GM15510 (cell line): ENCODE results near the gene RAB17.

Source experiments
- POLR2A ChIP-seq: IDR thresholded peaks from 3 replicates; pipeline ENCODE4 v1.6.1; 2011; ENCODE audit warnings: borderline replicate concordance; ENCODE audit not compliant: insufficient read length; ENCODE audit errors: extremely low read depth

The RAB17 gene

DNA sequence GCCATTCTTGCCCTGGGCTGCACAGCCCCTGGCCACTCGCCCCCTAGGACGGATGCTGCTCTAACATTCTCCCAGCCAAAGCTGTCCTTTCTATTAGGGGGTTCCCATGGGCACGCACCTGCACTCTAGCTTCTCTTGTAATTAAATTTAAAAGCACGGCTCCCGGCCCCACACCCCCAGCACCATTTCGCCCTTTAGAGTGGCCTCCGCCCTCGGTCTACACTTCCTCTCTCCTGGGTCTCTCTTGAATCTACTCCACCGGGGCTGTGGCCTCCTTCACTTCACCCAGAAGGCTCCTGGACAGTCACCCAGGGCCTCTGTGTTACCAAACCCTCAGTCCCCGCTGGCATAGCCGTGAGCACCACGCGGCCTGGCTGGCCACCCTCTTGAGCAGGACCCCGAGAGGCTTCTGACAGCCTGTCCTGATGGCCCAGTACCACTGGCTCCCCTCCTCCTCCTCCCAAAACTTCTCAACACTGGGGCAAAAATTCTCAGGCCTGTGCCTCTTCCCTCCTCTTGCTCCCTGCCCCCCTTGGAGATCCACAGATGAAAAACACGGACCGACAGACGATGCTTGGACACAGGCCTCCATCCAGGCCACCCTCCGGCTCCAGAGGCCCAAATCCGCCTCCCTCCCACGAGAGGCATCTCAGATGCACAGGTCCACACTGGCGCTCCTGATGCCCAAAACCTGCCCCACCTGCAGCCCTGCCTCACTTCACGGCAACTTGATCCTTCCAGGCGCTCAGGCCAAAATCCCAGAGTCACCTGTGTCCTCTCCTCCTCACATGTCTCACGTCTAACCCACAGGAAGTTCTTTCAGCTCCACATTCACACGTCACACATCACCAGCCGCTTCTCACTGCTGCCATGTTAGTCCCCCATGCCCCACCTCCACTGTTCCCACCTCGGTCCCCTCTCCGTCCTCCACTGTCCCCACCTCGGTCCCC is 6.9 kb upstream of the RAB17 start:
- no peak for TF ChIP-seq POLR2A

DNA sequence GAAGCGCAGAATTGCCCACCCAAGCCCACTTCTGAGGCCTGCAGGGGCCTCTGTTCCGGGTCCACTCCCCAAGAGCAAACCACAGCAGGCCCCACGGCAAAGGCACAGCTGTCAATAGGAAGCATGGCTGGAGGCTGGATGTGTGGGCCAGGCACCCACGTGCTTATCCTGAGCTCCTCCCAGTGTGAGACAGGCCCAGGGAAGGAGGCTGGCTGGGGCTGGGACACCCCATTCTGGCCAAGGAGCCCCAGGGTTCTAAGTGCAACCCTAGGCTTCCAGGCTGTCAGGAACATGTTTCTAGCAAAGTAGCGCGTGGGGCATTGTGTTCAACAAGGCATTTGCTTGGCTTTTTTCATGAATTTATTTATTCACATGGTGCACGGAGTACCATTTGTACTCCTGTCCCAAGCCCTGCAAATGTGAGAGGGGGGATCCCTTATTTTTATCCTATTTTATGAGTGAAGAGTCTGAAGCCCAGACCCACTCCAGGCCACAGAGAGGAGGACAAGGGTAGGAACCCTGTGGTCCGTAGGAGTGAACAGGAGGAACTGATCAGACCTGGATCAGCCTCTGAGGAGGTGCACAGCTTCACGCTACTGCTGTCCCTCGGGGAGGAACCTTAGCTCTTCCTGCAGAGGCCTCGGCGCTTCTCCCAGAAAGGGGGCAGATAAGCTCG is 6.1 kb upstream of the RAB17 start:
- no peak for TF ChIP-seq POLR2A

DNA sequence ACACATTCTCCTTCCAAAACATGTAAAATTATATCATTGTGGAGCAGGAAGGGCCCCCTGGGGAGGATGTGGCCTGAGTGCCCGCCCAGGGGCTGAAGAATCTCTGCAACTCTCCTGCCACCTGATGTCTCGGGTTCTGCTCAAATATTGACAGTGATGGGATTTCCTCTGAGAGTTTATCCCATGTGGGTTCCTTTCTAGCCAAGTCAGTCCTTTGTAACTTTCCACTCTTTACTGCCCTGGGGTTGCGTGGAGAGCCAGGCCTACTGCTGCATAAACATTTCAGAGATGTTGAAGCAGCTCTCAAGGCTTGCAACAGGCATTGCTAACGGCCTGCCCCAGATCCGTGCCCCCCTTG is 4.0 kb upstream of the RAB17 start:
- TF ChIP-seq POLR2A = no peak

DNA sequence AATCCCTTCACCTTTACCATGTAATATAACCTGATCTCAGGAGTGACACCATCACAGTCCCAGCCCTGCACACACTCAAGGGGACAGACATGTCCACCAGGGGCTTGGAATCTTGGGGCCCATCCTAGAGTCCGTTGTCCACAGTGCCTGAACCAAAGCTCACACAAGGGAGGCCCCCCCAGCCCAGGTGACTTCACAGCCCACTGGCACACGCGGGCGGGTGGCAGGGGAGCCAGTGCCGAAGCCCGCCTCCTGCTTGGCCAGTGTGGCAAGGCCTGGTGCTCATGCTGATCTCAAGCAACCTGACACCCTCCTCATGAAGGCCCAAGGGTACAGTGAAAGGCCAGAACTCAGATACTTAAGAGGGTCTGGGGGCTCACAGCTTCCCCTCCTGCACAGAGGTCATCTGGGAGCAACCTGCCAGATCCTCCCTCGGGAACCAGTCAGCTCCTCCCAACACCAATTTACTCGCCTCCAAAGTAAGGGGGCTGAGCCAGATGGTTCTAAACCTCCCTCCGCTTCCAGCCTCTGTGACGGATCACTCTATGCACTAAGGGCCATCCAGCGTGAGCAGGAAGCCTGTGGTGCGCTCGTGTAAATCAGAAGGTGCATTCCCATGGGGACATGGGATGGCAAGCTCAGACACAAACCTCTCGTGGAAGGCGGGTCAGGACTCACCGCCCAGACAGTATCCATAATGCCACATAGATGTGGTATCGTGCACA is 3.2 kb upstream of the RAB17 start:
- no peak for TF ChIP-seq POLR2A

DNA sequence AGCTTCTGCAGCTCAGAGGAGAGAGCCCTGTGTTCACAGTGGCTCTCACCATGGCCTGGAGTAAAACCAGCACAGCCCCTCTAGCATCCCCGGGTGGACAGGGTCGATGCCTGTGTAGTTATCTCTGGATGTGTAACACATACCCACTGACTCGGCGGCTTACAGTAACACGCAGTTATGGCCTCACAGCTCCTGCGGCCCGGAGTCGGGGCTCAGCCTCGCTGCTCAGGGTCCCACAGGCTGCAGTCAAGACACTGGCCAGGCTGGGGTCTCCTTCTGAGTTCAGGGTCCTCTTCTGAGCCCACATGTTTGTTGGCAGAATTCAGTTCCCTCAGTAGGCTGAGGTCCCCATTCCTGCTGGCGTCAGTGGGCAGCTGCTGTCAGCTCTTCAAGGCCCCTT is 2.5 kb upstream of the RAB17 start:
- TF ChIP-seq POLR2A = no peak

DNA sequence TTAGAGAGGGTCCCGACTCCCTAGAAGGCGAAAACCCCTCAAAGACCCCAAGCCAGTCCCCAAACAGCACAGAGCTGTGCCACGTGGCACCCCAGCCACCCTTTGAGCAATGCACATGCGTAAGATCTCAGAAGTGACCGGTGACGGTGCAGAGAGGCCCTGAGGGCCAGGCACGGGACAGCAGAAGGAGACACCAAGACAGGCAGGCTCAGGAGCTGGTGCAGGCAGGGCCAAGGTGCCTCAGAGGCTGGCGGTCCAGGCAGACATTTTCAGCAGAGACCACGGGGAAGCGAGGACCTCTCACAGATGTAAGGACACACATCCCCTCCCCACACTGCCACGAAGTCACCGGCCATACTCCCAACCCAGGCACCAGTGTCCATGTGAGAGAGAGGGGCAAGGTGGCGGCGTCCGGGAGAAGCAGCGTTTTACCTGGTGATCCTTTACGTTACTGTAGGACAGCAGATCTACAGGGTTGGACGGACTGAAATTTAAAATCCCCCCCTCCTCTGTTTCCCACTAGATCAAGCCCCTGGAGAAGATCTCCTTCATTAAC is 2.0 kb upstream of the RAB17 start:
- TF ChIP-seq POLR2A = no peak

DNA sequence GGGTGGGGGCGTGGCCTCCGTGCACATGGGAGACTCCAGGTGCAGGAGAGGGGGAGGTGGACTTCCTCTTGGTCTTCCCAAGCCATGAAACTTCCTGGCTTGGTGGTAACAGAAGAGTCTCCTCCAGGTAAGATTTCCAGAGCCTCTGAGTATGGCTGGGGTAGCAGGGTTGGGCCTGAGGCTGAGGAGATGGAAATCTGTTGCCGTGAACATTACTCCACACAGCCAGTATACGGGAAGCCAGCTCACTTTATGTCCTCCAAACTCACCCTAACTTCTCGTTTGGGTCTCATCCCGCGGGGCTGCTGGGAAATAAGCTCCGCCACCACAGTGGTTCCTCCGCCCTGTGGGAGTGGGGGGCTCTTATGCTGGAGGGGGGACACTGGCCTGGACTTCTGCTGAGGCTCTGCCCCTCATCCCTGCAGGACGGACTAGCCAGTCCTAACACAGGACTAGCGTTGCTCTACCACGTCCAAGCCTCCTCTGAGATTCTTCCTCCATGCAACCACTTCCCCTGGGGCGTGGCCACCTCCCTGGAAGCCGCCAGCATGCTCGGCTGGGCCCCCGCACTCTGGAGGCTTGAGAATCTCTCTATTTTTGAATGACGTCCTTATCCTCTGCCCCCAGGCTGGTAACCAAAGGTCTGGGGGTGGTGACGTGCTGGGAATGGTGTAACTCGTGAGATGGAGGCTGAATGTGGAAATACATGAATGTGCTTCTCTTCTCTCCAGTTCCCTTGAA is 777 bp upstream of the RAB17 start:
- no peak for TF ChIP-seq POLR2A

DNA sequence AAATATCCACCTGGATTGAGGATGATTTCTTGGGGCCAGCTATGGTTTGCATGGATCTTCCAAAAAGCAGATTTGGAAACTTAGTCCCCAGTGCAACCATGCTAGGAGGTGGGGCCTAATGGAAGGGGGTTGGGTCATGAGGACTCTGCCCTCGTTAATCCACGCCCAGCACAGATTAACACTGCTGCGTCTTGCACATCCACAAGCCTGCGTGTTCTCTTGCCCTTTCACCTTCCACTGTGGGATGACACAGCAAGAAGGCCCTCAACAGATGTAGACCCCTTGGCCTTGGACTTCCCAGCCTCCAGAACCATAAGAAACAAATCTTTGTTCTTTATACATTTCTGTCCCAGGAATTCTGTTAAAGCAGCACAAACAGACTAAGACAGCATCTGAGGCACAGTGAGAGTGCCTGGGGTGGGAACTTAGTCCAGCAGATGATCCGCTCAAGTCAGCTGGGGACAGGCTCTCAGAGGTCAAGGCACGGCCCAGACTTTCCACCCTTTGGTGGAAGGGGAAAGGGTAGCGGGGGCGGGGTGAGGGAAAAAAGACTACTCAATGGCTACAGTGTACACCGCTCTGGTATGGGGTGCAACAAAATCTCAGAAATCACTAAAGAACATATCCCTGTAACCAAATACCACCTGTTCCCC is 2.4 kb downstream of the RAB17 start:
- no peak for TF ChIP-seq POLR2A

DNA sequence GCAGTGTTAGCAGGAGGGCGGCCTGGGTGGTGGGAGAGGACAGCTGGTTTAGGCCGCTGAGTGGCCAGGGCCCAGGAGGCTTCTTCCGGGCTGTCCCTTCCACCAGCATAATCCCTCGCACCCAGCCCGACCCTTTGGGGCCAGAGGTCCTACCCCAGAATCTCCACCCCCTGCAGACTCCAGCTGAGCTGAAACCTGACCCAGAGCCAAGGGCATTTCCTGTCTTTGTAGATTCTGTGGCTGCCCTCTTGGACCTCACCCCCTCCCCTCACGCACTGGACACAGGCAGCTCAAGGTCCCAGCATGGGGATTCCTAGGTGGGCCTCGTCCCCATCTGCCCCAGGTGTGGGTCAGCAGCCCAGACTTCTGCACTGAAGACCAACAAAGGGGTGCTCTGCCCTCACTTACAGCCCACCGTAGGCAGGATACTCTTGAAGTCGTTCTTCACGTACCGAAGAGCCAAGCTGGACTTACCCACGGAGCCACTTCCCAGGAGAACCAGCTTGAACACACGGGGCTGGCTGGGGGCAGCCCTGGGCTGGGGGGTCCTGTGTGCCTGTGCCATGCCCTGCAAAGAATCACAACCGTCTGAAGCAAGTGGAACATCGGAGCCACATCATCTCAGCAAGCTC is 4.8 kb downstream of the RAB17 start:
- no peak for TF ChIP-seq POLR2A

DNA sequence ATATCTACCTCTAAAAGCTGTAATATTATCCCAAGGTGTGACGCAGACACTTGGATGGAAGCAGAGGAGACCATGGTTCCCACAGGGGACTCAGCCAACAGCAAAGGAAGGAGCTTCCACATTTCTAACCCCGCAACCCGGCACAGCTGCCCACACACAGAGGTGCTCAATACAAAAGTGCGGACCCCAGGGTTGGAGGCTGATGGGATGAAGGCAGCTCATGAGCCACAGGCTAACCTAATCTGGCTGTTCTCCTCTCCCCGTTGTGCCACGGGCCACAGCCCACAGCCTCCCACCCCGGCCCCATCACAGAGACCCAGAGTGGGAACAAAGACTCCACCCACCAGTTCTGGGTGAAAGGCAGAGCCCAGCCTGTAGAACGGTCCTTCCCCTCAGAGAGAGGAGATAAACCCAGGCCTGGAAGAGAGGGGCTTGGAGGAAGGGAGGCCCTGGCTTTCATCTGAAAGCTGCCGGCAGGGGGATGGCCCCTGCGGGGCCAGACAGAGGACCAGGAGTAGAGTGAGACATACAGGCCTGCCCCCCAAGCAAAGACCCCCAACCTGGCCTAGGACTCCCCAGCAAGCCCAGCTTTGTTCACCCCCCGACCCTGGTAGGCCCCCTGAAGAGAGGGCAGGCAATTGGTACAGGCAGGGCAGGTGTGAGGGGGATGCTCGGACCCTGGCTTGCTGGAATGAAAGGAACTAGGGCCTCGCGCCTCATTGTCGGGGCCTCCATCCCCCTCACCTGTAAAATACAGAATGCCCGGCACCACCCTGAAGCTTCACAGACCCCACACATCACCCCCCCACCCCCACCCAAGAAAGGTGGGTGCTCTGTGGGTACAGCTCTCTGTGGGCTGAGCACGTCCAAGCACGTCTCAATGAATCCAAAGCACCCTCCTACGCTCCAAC is 6.9 kb downstream of the RAB17 start:
- TF ChIP-seq POLR2A = no peak

DNA sequence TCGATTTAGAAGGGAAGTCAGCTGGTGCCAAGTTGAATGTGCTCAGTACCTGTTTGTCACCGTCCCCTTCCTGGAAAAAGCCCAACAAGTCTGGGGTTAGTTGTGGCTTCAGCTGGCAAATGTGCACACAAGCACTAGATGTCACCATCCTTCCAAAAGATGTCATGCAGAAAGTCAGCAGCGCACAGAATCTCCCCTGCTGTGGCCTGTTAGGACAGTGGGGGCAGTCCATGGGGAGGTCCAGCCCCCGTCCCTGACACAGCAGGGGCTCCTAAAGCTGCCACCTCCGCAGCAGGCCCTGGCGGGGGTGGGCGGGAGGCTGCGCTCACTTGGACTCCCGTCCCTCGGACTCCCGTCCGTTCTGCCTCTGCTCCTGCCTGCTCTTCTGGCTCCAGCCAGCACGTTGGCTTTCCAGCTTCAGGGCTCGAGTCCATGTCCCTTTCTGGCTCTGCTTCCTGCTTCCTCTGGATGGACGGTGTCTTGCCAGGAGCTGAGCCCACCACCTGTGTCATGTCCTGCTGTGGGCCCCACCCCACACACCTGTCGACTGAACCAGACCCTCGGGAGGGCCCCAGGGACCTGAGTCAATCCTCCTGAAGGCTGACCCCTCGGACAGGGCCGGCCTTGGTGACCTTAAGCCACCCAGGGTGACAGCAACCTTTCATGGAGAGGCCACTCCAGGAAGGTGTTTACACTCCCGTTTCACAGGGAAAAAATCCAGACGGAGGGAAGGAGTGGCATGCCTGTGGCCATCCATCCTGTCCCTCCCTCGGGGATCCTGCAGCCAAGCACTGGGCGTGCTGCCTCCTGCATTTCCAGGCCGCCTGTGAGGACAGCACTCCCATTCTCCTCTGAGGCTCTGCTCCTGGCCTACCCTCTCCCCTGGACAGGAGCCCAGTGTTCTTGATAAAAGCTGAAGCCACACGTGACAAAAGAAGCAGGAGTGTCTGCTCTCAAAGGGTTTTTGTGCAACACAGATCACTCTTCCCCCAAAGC is 8.5 kb downstream of the RAB17 start:
- TF ChIP-seq POLR2A = no peak
